ENCODE data around the gene SMARCD2. TPM values are rescaled to one million over a fixed set of nuclear protein-coding genes. Genes with fewer than 3 reads are reported as not detected.

The SMARCD2 gene
- total RNA-seq, 1 donor from 2014 or later, result 34.6 TPM

- Mint-ChIP-seq H3K27ac (ENCODE audit: unreplicated experiment) (no peak overlapping the region), H3K36me3 (ENCODE audit: low read depth) (peaks cover 29% of the 10 kb centered on the region)
Observed at GRCh38 chr17:63830278-63830677, 12.2 kb downstream of the SMARCD2 start.

GRCh38 chr17:63828936-63829335 is 13.5 kb downstream of the SMARCD2 start:
- Mint-ChIP-seq H3K4me1 (ENCODE audit: low read depth) (peaks cover 33% of the 10 kb centered on the region), H3K4me3 (ENCODE audit: unreplicated experiment) (peak overlapping the region; percentile 4), H3K36me3 (ENCODE audit: low read depth) (peaks cover 35% of the 10 kb centered on the region), H3K27ac (ENCODE audit: unreplicated experiment) (no peak overlapping the region), H3K27me3 (ENCODE audit: low read depth) (no peaks in the 10 kb centered on the region), H3K9me3 (ENCODE audit: low read depth) (no peaks in the 10 kb centered on the region)
- no peak for TF ChIP-seq CTCF (IDR thresholded peaks at IDR 0.05)
- no peak for DNase-seq (ENCODE audit: low spot score)

More at GRCh38 chr17:63830278-63830677, 12.2 kb downstream of the SMARCD2 start:
- no peak for DNase-seq (ENCODE audit: low spot score)
- no peak for TF ChIP-seq CTCF (IDR thresholded peaks at IDR 0.05)
- H3K4me3 Mint-ChIP-seq (ENCODE audit: unreplicated experiment), result no peak overlapping the region
- peaks cover 34% of the 10 kb centered on the region for H3K4me1 Mint-ChIP-seq (ENCODE audit: low read depth)
- H3K27me3 Mint-ChIP-seq (ENCODE audit: low read depth), result no peaks in the 10 kb centered on the region
- H3K9me3 Mint-ChIP-seq (ENCODE audit: low read depth), result no peaks in the 10 kb centered on the region

GRCh38 chr17:63827801-63828221 is 14.7 kb downstream of the SMARCD2 start:
- H3K27me3 Mint-ChIP-seq (ENCODE audit: low read depth), result no peaks in the 10 kb centered on the region
- H3K9me3 Mint-ChIP-seq (ENCODE audit: low read depth), result no peaks in the 10 kb centered on the region
- no peak for TF ChIP-seq CTCF (IDR thresholded peaks at IDR 0.05)
- H3K36me3 Mint-ChIP-seq (ENCODE audit: low read depth), result peaks cover 41% of the 10 kb centered on the region
- H3K4me3 Mint-ChIP-seq (ENCODE audit: unreplicated experiment), result peak overlapping the region; percentile 99
- peak overlapping the region; percentile 100 for H3K27ac Mint-ChIP-seq (ENCODE audit: unreplicated experiment)
- peaks cover 36% of the 10 kb centered on the region for H3K4me1 Mint-ChIP-seq (ENCODE audit: low read depth)
- no peak for DNase-seq (ENCODE audit: low spot score)

- peak; percentile 79 for TF ChIP-seq CTCF (IDR thresholded peaks at IDR 0.05)
- no peaks in the 10 kb centered on the region for H3K9me3 Mint-ChIP-seq (ENCODE audit: low read depth)
- no peak for DNase-seq (ENCODE audit: low spot score)
- H3K36me3 Mint-ChIP-seq (ENCODE audit: low read depth), result peaks cover 38% of the 10 kb centered on the region
- peak within 1 kb of the TSS; percentile 100 for H3K27ac Mint-ChIP-seq (ENCODE audit: unreplicated experiment)
- no peaks in the 10 kb centered on the region for H3K27me3 Mint-ChIP-seq (ENCODE audit: low read depth)
- H3K4me3 Mint-ChIP-seq (ENCODE audit: unreplicated experiment), result peak within 1 kb of the TSS; percentile 99
- peaks cover 36% of the 10 kb centered on the region for H3K4me1 Mint-ChIP-seq (ENCODE audit: low read depth)
Observed at GRCh38 chr17:63827002-63827800, 15.3 kb downstream of the SMARCD2 start, which contains the start of the genes FTSJ3 and PSMC5. Gene FTSJ3, minus strand, starts transcription at chr17:63827663. Its CDS starts 761 bp downstream, at chr17:63826902. Gene PSMC5, plus strand, starts transcription at chr17:63827431. Its CDS starts 60 bp downstream, at chr17:63827491.

- Mint-ChIP-seq H3K36me3 (ENCODE audit: low read depth) (peaks cover 37% of the 10 kb centered on the region), H3K4me1 (ENCODE audit: low read depth) (peaks cover 36% of the 10 kb centered on the region), H3K4me3 (ENCODE audit: unreplicated experiment) (peak overlapping the region; percentile 99), H3K27me3 (ENCODE audit: low read depth) (no peaks in the 10 kb centered on the region), H3K27ac (ENCODE audit: unreplicated experiment) (peak overlapping the region; percentile 100), H3K9me3 (ENCODE audit: low read depth) (no peaks in the 10 kb centered on the region)
- no peak for TF ChIP-seq CTCF (IDR thresholded peaks at IDR 0.05)
- DNase-seq (ENCODE audit: low spot score), result no peak
Observed at GRCh38 chr17:63826468-63827001, 15.9 kb downstream of the SMARCD2 start.

All from chondrocyte (in vitro differentiated cells).